GM18517 (cell line): ENCODE results near the gene PTH1R.

ENCODE experiments used
- ATAC-seq: cut with Tn5 transposase; IDR thresholded peaks from one replicate; pipeline ENCODE4 v1.9.1; 2021; ENCODE audit warnings: mild to moderate bottlenecking, moderate library complexity; ENCODE audit not compliant: unreplicated experiment

Gene PTH1R

DNA sequence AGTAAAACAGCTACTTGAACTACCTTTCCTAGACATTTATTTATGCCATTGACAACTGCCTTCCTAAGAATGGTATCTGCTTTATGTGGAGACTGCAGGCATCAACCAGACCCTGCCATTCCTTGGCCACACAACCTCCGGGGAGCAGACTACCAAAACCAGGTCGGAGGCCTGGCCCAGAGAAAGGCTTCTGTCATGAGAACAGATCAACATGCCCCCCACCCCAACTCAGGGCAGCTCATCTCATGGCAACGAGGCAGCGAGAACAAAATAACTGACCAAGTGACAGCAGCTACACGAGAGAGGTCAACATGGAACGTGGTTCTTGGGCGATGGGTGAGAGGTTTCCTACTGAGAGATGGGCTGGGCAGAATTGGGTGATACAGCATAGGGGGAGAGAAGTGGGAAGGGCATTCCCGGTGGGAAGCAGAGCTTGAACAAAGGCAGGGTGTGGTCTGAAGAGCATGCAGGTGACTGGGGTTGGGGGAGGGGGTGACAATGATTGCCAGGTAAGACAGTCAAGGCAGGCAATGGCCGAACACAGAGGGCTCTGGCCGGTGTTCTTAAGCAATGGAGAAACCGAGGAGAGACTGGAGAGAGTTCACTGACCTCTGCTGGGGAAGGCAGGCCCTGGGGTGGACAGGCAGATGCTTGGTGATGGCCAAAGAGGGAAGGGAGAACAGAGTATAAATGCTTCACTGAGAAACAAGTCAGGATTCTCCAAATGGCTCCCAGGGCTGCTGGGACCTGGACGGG lies 65.1 kb downstream of the PTH1R start:
- ATAC-seq = no peak

- ATAC-seq = no peak
These were observed 66.0 kb downstream of the PTH1R start for GRCh38 chr3:46943237-46944187.

DNA sequence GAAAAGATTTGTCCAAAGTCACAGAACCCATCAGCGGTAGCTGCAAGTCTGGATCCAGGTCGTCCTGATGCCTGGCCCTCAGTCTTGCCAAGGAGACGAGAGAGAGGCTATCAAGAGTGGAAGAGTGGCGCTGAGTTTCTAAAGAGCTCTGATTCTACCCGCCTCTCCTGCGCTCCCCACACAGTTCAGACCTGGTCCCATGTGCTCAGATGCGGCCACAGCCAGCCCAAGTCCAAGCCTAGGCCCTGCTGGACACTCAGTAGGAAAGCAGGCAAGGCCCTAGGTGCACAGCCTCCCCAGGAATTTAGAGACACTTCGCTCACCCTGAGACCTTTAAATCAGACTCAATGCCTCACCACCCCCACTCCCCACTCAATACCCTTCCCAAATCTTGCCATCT lies 66.7 kb downstream of the PTH1R start:
- no peak for ATAC-seq

DNA sequence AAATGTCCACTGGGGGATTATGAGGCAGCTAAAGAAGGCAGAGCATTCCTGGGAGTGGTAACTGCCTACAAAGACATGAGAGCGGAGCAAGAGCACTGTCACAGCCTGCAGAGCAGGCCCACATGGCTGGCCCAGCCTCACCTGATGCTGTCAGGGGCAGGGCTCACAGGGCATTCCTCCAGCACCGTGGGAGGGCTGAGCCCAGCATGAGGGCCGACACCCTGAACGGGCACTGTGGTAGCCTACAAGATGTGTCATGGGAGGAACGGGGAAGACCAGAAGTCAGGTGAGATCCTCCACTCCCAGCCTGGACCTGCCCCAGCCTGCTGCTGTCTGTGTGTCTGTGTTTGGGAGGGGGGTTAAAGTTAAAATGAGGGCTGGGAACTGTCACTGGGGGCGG lies 68.9 kb downstream of the PTH1R start:
- ATAC-seq = no peak

DNA sequence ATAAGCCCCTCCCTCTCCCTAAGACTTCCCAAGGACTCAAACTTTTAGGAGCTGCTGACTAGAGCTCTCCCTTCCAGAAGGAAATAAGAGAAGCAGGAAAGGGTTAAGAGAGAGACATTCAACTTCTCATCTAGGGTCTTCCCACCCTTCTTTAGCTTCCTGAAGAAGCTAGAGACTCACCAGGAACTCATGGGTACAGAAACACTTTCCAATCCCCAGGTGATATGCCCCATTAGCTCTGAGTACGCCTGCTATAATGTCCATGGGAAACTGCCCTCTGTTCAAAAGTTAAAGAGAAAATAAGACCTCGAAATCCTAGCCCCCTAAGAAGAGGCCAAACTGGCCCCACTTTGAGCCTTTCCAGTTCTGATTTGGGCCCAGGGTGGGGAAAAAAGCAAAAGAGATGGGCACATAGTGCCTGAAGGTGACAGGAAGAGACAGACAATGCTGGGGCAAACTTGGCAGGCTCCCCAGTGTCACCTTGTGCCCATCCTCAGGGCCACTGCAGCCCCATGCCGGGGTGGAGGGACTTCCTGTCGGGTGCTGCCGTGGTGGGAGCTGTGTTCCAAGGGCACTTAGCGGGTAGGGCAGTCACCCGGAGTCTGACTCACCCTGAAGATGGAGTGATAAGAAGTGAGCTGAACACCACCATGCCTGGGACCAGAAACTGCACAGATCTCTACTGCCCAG lies 69.5 kb downstream of the PTH1R start:
- ATAC-seq = no peak

DNA sequence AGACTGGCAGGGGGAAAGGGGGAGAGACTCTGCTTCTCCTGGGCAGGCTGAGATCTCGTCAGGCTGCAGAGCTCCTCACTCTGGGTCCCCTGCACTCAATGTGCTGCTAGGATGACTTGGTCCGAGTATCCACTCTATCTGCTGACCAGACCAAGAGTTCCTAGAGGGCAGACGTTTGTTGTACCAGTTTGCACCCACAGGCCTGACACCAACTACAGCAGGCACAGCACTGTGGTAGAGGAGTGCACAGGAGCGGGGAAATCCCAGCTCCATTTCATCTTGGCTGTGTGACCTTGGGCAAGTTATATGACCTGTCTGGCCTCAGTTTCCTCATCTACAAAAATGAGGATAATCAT lies 70.0 kb downstream of the PTH1R start:
- no peak for ATAC-seq

- no peak for ATAC-seq
These were observed 70.7 kb downstream of the PTH1R start for GRCh38 chr3:46947981-46948791.

DNA sequence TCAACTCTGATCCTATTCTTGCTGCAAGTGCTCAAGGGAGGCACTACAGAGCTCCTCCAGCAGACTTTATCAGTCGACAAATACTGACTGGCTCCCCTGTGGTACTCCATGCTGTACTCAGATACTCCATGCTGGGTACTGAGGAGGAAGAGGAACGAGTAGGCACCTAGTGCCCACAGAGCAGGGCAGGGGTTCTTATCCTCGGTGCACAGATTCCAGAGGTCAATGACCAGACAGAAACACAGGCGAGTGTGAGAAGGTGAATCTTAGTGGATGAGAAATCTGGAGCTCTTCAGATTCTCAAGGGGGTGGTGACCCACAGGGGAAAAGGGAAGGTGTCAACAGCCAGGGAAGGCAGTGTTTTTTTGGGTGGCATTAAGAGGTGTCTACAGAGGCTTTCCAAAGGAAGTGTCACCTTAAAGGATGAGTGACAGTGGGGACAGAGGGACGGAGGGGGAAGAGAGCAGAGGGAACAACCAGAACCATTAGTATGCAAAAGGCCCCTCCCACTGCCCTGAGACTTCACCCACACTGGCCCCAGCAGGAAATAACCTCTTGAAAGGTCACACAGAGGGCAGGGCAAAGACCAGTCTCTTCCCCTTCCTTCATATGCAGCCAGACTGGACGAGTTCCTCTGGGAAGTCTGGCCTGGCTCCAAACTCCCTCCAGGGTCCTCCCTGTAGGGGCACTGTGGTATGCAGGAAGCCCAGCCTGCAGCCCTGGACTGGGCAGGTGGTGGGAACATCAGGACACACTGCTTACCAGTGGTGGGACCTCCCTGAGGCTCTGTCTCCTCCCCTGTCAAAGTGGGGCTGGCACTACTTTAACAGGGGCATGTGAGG lies 71.5 kb downstream of the PTH1R start:
- peak; percentile 43 for ATAC-seq

DNA sequence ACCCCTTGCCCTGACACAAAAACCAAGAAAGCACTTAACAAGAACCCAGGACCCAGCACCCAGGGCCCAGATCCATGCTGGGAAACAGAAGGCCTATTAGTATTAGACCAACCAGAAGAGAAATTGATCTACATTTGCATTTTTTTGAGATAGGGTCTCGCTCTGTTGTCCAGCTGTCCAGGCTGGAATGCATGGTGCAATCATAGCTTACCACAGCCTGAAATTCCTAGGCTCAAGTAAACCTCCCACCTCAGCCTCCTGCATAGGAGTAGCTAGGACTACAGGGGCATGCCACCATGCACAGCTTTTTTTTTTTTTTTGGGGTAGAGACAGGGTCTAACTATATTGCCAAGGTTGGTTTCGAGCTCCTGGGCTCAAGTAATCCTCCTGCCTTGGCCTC lies 72.7 kb downstream of the PTH1R start:
- ATAC-seq = no peak

GRCh38 chr3:46950650-46951241 lies 73.2 kb downstream of the PTH1R start:
- ATAC-seq = no peak

- ATAC-seq = no peak
These were observed 75.3 kb downstream of the PTH1R start for GRCh38 chr3:46952813-46953212.
